Liver (tissue), 9 donors: ENCODE results near the gene BTN2A1. TPM values are rescaled to one million over a fixed set of nuclear protein-coding genes. Genes with fewer than 3 reads are reported as not detected.

ENCODE experiments used
- DNase-seq: peaks from one replicate; pipeline ENCODE4 v3.0.0-alpha.2; 2017; ENCODE audit warnings: low spot score
- H3K27ac ChIP-seq, 2 donors: one replicate each; pipeline ENCODE4 v1.7.0; 2013; ENCODE audit warnings: inconsistent platforms in 2 of 2, low read length in 2 of 2, control low read depth in 1 of 2, low read depth in 1 of 2, mild to moderate bottlenecking in 1 of 2
- H3K27me3 ChIP-seq, 4 donors: one replicate each; pipeline versions ENCODE4 v1.6.1 to v1.7.0; 2013; ENCODE audit warnings: low read length in 3 of 4, inconsistent platforms in 1 of 4, mild to moderate bottlenecking in 1 of 4, moderate library complexity in 1 of 4; ENCODE audit not compliant: control insufficient read depth in 4 of 4, insufficient read depth in 4 of 4
- H3K36me3 ChIP-seq, 4 donors: one replicate each; pipeline versions ENCODE4 v1.6.1 to v1.7.0; 2013; ENCODE audit warnings: low read length in 3 of 4, mild to moderate bottlenecking in 3 of 4, low read depth in 1 of 4, moderate library complexity in 1 of 4; ENCODE audit not compliant: control insufficient read depth in 4 of 4, insufficient read depth in 3 of 4
- H3K4me1 ChIP-seq, 4 donors: one replicate each; pipeline versions ENCODE4 v1.6.1 to v1.7.0; 2013; ENCODE audit warnings: low read length in 3 of 4, mild to moderate bottlenecking in 3 of 4, moderate library complexity in 1 of 4; ENCODE audit not compliant: control insufficient read depth in 4 of 4, insufficient read depth in 4 of 4
- H3K4me3 ChIP-seq, 3 donors: one replicate each; pipeline versions ENCODE4 v1.6.1 to v1.7.0; 2013; ENCODE audit warnings: low read length in 3 of 3, control low read depth in 1 of 3, low read depth in 1 of 3, mild to moderate bottlenecking in 1 of 3
- H3K9ac ChIP-seq, 2 donors: one replicate each; pipeline ENCODE4 v1.7.0; 2013; ENCODE audit warnings: low read length in 2 of 2, mild to moderate bottlenecking in 2 of 2, moderate library complexity in 2 of 2, control low read depth in 1 of 2, low read depth in 1 of 2
- H3K9me3 ChIP-seq, 4 donors: one replicate each; pipeline versions ENCODE4 v1.6.1 to v1.7.0; 2013; ENCODE audit warnings: low read length in 3 of 4; ENCODE audit not compliant: control insufficient read depth in 4 of 4
- EGR1 ChIP-seq, 2 donors: IDR thresholded peaks; 2 replicates each; pipeline ENCODE4 v1.6.1; 2016 to 2018; ENCODE audit warnings: antibody characterized with exemption in 2 of 2, low read depth in 2 of 2
- FOXA1 ChIP-seq: IDR thresholded peaks from 2 replicates; pipeline ENCODE4 v1.6.1; 2016; ENCODE audit warnings: antibody characterized with exemption
- FOXA2 ChIP-seq: IDR thresholded peaks from 2 replicates; pipeline ENCODE4 v1.6.1; 2016; ENCODE audit warnings: antibody characterized with exemption
- GABPA ChIP-seq, 2 donors: IDR thresholded peaks in 1 of 2; conservative IDR thresholded peaks in 1 of 2; 2 replicates each; pipeline ENCODE4 v1.6.1; 2016; ENCODE audit warnings: antibody characterized with exemption in 2 of 2, mild to moderate bottlenecking in 1 of 2, moderate library complexity in 1 of 2
- HNF4A ChIP-seq, 2 donors: conservative IDR thresholded peaks; 2 replicates each; pipeline ENCODE4 v1.6.1; 2016; ENCODE audit warnings: antibody characterized with exemption in 2 of 2, mild to moderate bottlenecking in 2 of 2
- HNF4G ChIP-seq: IDR thresholded peaks from 2 replicates; pipeline ENCODE4 v1.6.1; 2016; ENCODE audit warnings: antibody characterized with exemption
- JUND ChIP-seq, 2 donors: IDR thresholded peaks; 2 replicates each; pipeline ENCODE4 v1.6.1; 2016; ENCODE audit warnings: antibody characterized with exemption in 2 of 2
- NR2F2 ChIP-seq: IDR thresholded peaks from 2 replicates; pipeline ENCODE4 v1.6.1; 2016; ENCODE audit warnings: antibody characterized with exemption
- RAD21 ChIP-seq, 2 donors: IDR thresholded peaks; 2 replicates each; pipeline ENCODE4 v1.6.1; 2016; ENCODE audit warnings: antibody characterized with exemption in 2 of 2, mild to moderate bottlenecking in 2 of 2
- RXRA ChIP-seq, 2 donors: IDR thresholded peaks; 2 replicates each; pipeline ENCODE4 v1.6.1; 2017 to 2018; ENCODE audit warnings: antibody characterized with exemption in 2 of 2, mild to moderate bottlenecking in 1 of 2
- SP1 ChIP-seq: IDR thresholded peaks from 2 replicates; pipeline ENCODE4 v1.6.1; 2018; ENCODE audit warnings: antibody characterized with exemption, mild to moderate bottlenecking
- TAF1 ChIP-seq: conservative IDR thresholded peaks from 2 replicates; pipeline ENCODE4 v1.6.1; 2016; ENCODE audit warnings: antibody characterized with exemption, mild to moderate bottlenecking
- YY1 ChIP-seq: IDR thresholded peaks from 2 replicates; pipeline ENCODE4 v1.6.1; 2016; ENCODE audit warnings: antibody characterized with exemption, mild to moderate bottlenecking
- WGBS: extraction: QIAGEN DNeasy Blood & Tissue Kit; methylation state at CpG from one replicate; pipeline ENCODE4 v1.1.7; 2013; 5-methylcytosine and 5-hydroxymethylcytosine counted together
- polyA plus RNA-seq, 2 donors: library from polyadenylated mRNA; stranded (reverse) in 1 of 2; unstranded in 1 of 2; fragments of 200-250 nt in 1 of 2; fragments of >200 nt in 1 of 2; fragmentation: Nextera tagmentation in 1 of 2; extraction: Ambion mirVana in 1 of 2; gene quantifications; one replicate each; pipeline versions ENCODE4 v1.2.1 to v1.2.3, GENCODE V29; 2013 to 2015
- total RNA-seq, 2 donors: library from RNA; depleted of rRNA; stranded (reverse); fragments of >200 nt; gene quantifications; one replicate each; pipeline ENCODE4 v1.2.3, GENCODE V29; 2014
- TF ChIP-seq, protein P1 (sequence below): IDR thresholded peaks from 2 replicates; pipeline ENCODE4 v1.6.1; 2016; ENCODE audit warnings: antibody characterized with exemption
- TF ChIP-seq, protein P2 (sequence below): IDR thresholded peaks from 2 replicates; pipeline ENCODE4 v1.6.1; 2016; ENCODE audit warnings: antibody characterized with exemption, mild to moderate bottlenecking
- TF ChIP-seq, protein P3 (sequence below): IDR thresholded peaks from 2 replicates; pipeline ENCODE4 v1.6.1; 2016; ENCODE audit warnings: antibody characterized with exemption
- TF ChIP-seq, protein P4 (sequence below): IDR thresholded peaks from 2 replicates; pipeline ENCODE4 v1.6.1; 2016; ENCODE audit warnings: antibody characterized with exemption
- TF ChIP-seq, protein P5 (sequence below): fragments of 150-350 bp; IDR thresholded peaks from 2 replicates; pipeline ENCODE4 v1.5.1; 2017; ENCODE audit warnings: improper control_type of control experiment, low read depth, low read length; ENCODE audit not compliant: missing input control
- donor health status: healthy.
- donor health status: healthy.
- donor health status: healthy.
- donor health status: healthy.
- donor health status: healthy.

BTN2A1 gene
- total and polyA plus RNA-seq, 4 donors, result 2.7 to 5.9 (median 5.2) TPM

DNA sequence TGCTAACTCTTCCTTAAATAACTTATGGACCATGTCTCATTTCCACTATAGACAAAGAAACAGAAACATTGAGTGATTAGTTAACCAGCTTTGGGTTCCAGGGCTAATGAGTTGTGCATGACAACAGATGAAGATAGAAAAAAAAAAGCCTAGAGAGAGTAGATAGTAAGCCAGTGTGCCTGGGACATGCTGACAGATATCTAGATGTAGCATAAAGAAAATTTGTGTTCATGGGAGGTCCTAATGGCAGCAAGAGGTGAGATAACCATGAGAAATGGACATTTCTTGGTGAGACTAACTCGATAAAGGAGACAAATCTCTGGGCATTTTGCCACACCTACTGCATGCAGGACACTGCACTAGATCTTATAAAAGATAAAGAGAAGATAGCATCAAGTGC lies 20.2 kb upstream of the BTN2A1 start (continued):
- TF ChIP-seq, protein P1, sequence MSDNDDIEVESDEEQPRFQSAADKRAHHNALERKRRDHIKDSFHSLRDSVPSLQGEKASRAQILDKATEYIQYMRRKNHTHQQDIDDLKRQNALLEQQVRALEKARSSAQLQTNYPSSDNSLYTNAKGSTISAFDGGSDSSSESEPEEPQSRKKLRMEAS, result no peak
- TF ChIP-seq YY1 (no peak), HNF4A (conservative IDR thresholded peaks at IDR 0.05) (no peak), FOXA1 (no peak)
- TF ChIP-seq, protein P2, sequence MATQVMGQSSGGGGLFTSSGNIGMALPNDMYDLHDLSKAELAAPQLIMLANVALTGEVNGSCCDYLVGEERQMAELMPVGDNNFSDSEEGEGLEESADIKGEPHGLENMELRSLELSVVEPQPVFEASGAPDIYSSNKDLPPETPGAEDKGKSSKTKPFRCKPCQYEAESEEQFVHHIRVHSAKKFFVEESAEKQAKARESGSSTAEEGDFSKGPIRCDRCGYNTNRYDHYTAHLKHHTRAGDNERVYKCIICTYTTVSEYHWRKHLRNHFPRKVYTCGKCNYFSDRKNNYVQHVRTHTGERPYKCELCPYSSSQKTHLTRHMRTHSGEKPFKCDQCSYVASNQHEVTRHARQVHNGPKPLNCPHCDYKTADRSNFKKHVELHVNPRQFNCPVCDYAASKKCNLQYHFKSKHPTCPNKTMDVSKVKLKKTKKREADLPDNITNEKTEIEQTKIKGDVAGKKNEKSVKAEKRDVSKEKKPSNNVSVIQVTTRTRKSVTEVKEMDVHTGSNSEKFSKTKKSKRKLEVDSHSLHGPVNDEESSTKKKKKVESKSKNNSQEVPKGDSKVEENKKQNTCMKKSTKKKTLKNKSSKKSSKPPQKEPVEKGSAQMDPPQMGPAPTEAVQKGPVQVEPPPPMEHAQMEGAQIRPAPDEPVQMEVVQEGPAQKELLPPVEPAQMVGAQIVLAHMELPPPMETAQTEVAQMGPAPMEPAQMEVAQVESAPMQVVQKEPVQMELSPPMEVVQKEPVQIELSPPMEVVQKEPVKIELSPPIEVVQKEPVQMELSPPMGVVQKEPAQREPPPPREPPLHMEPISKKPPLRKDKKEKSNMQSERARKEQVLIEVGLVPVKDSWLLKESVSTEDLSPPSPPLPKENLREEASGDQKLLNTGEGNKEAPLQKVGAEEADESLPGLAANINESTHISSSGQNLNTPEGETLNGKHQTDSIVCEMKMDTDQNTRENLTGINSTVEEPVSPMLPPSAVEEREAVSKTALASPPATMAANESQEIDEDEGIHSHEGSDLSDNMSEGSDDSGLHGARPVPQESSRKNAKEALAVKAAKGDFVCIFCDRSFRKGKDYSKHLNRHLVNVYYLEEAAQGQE, result no peak

DNA sequence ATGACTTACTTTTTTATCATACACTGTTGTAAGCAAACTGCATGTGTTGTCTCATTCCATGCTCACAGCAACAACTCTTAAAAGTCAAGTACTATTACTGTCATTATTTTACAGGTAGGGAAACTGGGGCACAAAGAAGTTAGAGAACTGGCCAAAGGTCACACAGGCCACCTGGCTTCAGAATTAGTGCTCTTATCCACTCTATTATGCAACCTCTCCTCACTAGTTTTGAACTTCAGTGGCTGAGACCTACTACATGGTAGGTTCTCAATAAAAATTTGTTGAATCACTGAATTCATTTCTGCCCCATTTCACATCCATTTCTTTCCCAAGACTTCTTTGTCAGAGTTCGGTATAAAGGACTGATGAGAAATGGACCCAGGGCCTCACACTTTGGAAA lies 19.8 kb upstream of the BTN2A1 start:
- WGBS, result 97% methylated on average over 1 of the region's 1 CpG

More for the DNA sequence above, 19.8 kb upstream of the BTN2A1 start:
- Histone ChIP-seq H3K36me3 (no peaks in the 10 kb centered on the region), H3K4me3 (no peak overlapping the region), H3K4me1 (peaks cover 0 to 13% (median 1%) of the 10 kb centered on the region in 4 donors), H3K9me3 (no peaks in the 10 kb centered on the region), H3K27ac (no peak overlapping the region), H3K27me3 (no peaks in the 10 kb centered on the region), H3K9ac (no peak overlapping the region)
- TF ChIP-seq HNF4G (no peak), HNF4A (conservative IDR thresholded peaks at IDR 0.05) (no peak), YY1 (no peak), RXRA (IDR thresholded peaks at IDR 0.05) (no peak), FOXA2 (no peak), RAD21 (IDR thresholded peaks at IDR 0.05) (no peak), EGR1 (IDR thresholded peaks at IDR 0.05; ENCODE audit: low read depth in 2 of 2) (no peak), JUND (IDR thresholded peaks at IDR 0.05) (no peak), NR2F2 (no peak), TAF1 (no peak), GABPA (IDR thresholded peaks at IDR 0.05 in 1 of 2, conservative IDR thresholded peaks at IDR 0.05 in 1 of 2) (no peak), FOXA1 (no peak), SP1 (no peak)
- TF ChIP-seq, protein P3, sequence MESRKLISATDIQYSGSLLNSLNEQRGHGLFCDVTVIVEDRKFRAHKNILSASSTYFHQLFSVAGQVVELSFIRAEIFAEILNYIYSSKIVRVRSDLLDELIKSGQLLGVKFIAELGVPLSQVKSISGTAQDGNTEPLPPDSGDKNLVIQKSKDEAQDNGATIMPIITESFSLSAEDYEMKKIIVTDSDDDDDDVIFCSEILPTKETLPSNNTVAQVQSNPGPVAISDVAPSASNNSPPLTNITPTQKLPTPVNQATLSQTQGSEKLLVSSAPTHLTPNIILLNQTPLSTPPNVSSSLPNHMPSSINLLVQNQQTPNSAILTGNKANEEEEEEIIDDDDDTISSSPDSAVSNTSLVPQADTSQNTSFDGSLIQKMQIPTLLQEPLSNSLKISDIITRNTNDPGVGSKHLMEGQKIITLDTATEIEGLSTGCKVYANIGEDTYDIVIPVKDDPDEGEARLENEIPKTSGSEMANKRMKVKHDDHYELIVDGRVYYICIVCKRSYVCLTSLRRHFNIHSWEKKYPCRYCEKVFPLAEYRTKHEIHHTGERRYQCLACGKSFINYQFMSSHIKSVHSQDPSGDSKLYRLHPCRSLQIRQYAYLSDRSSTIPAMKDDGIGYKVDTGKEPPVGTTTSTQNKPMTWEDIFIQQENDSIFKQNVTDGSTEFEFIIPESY, result no peak
- TF ChIP-seq, protein P4, sequence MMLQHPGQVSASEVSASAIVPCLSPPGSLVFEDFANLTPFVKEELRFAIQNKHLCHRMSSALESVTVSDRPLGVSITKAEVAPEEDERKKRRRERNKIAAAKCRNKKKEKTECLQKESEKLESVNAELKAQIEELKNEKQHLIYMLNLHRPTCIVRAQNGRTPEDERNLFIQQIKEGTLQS, result no peak
- TF ChIP-seq, protein P1, result no peak
- TF ChIP-seq, protein P5, sequence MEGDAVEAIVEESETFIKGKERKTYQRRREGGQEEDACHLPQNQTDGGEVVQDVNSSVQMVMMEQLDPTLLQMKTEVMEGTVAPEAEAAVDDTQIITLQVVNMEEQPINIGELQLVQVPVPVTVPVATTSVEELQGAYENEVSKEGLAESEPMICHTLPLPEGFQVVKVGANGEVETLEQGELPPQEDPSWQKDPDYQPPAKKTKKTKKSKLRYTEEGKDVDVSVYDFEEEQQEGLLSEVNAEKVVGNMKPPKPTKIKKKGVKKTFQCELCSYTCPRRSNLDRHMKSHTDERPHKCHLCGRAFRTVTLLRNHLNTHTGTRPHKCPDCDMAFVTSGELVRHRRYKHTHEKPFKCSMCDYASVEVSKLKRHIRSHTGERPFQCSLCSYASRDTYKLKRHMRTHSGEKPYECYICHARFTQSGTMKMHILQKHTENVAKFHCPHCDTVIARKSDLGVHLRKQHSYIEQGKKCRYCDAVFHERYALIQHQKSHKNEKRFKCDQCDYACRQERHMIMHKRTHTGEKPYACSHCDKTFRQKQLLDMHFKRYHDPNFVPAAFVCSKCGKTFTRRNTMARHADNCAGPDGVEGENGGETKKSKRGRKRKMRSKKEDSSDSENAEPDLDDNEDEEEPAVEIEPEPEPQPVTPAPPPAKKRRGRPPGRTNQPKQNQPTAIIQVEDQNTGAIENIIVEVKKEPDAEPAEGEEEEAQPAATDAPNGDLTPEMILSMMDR, result no peak
- TF ChIP-seq, protein P2, result no peak
- no peak for DNase-seq
